ENCODE data around the gene ADAMTSL2.

GRCh38 chr9:133521122-133522072 lies 13.1 kb upstream of the ADAMTSL2 start:
- TF ChIP-seq CTCF (IDR thresholded peaks at IDR 0.05 in 8 of 11, conservative IDR thresholded peaks at IDR 0.05 in 3 of 11) = no peak
- TF ChIP-seq POLR2AphosphoS5 (IDR thresholded peaks at IDR 0.05) = no peak

Measured in spleen (tissue), 7 donors.